Neural crest cell (in vitro differentiated cells): ENCODE results near the gene CALML6. TPM values are rescaled to one million over a fixed set of nuclear protein-coding genes. Genes with fewer than 3 reads are reported as not detected.

ENCODE experiments used
- DNase-seq: peaks from one replicate; pipeline ENCODE4 v3.0.0; 2021; ENCODE audit warnings: low read depth, mixed read lengths, low spot score
- H3K27ac Mint-ChIP-seq: one replicate; pipeline ENCODE4 v1.8.0; 2021; ENCODE audit warnings: mild to moderate bottlenecking, mixed read lengths; ENCODE audit not compliant: unreplicated experiment
- H3K27me3 Mint-ChIP-seq: 2 replicates; pipeline ENCODE4 v1.8.0; 2021; ENCODE audit warnings: low read depth, mild to moderate bottlenecking, mixed read lengths
- H3K36me3 Mint-ChIP-seq: 2 replicates; pipeline ENCODE4 v1.8.0; 2021; ENCODE audit warnings: low read depth, mild to moderate bottlenecking, mixed read lengths
- H3K4me1 Mint-ChIP-seq: 2 replicates; pipeline ENCODE4 v1.8.0; 2021; ENCODE audit warnings: mixed read lengths
- H3K4me3 Mint-ChIP-seq: one replicate; pipeline ENCODE4 v1.8.0; 2021; ENCODE audit warnings: mild to moderate bottlenecking, mixed read lengths
- H3K9me3 Mint-ChIP-seq: 2 replicates; pipeline ENCODE4 v1.8.0; 2021; ENCODE audit warnings: mixed read lengths
- CTCF ChIP-seq: fragments of 200-600 bp; sonication (generic); conservative IDR thresholded peaks from 2 replicates; pipeline ENCODE4 v1.5.0; 2021; ENCODE audit warnings: antibody characterized with exemption, mild to moderate bottlenecking
- total RNA-seq: library from RNA; stranded (reverse); gene quantifications from 2 replicates; pipeline ENCODE4 v1.2.1, GENCODE V29; 2021

The CALML6 gene
- total RNA-seq, 1 donor from 2014 or later, result 0.63 TPM

GRCh38 chr1:1903224-1903623 is 11.8 kb upstream of the CALML6 start:
- peaks cover 6% of the 10 kb centered on the region for H3K4me1 Mint-ChIP-seq
- no peaks in the 10 kb centered on the region for H3K27me3 Mint-ChIP-seq
- TF ChIP-seq CTCF, result no peak
- no peaks in the 10 kb centered on the region for H3K36me3 Mint-ChIP-seq
- no peak overlapping the region for H3K27ac Mint-ChIP-seq
- no peak for DNase-seq
- no peaks in the 10 kb centered on the region for H3K9me3 Mint-ChIP-seq
- no peak overlapping the region for H3K4me3 Mint-ChIP-seq

- Mint-ChIP-seq H3K4me1 (peaks cover 15% of the 10 kb centered on the region), H3K27me3 (no peaks in the 10 kb centered on the region), H3K36me3 (no peaks in the 10 kb centered on the region), H3K4me3 (peak overlapping the region; percentile 78), H3K9me3 (no peaks in the 10 kb centered on the region), H3K27ac (no peak overlapping the region)
- peak; percentile 87 for DNase-seq
- TF ChIP-seq CTCF, result peak; percentile 91
These were observed 8.6 kb upstream of the CALML6 start for GRCh38 chr1:1906185-1907097.

- no peak overlapping the region for H3K4me3 Mint-ChIP-seq
These were observed 7.8 kb upstream of the CALML6 start for GRCh38 chr1:1907098-1907736.

GRCh38 chr1:1908506-1908791 is 6.6 kb upstream of the CALML6 start:
- Mint-ChIP-seq H3K4me3 (no peak overlapping the region), H3K27ac (no peak overlapping the region), H3K9me3 (no peaks in the 10 kb centered on the region), H3K36me3 (no peaks in the 10 kb centered on the region), H3K27me3 (no peaks in the 10 kb centered on the region), H3K4me1 (peaks cover 15% of the 10 kb centered on the region)
- TF ChIP-seq CTCF, result no peak
- no peak for DNase-seq

More at GRCh38 chr1:1907098-1907736, 7.8 kb upstream of the CALML6 start:
- H3K27me3 Mint-ChIP-seq, result no peaks in the 10 kb centered on the region
- H3K4me1 Mint-ChIP-seq, result peaks cover 15% of the 10 kb centered on the region
- no peak overlapping the region for H3K27ac Mint-ChIP-seq
- DNase-seq, result no peak
- H3K36me3 Mint-ChIP-seq, result no peaks in the 10 kb centered on the region
- TF ChIP-seq CTCF, result no peak
- H3K9me3 Mint-ChIP-seq, result no peaks in the 10 kb centered on the region

GRCh38 chr1:1910033-1910465 is 5.0 kb upstream of the CALML6 start:
- Mint-ChIP-seq H3K36me3 (no peaks in the 10 kb centered on the region), H3K27ac (peak overlapping the region; percentile 97), H3K9me3 (no peaks in the 10 kb centered on the region), H3K4me3 (peak overlapping the region; percentile 85), H3K4me1 (peaks cover 19% of the 10 kb centered on the region), H3K27me3 (no peaks in the 10 kb centered on the region)
- TF ChIP-seq CTCF, result no peak
- no peak for DNase-seq
